Smooth muscle cell (in vitro differentiated cells): Measurements from ENCODE around the gene GNGT1. TPM values are rescaled to one million over a fixed set of nuclear protein-coding genes. Genes with fewer than 3 reads are reported as not detected.

Experiments
- DNase-seq: peaks from one replicate; lab custom pipeline; 2025; ENCODE audit not compliant: unreplicated experiment; lab: John Stamatoyannopoulos, UW
- H2AFZ ChIP-seq: fragments of 200-600 bp; sonication (generic); 2 replicates; pipeline ENCODE4 v1.6.0; 2016; ENCODE audit warnings: antibody characterized with exemption, low read depth, mild to moderate bottlenecking
- H3F3A ChIP-seq: fragments of 200-600 bp; sonication (generic); 2 replicates; pipeline ENCODE4 v1.6.0; 2017; ENCODE audit warnings: antibody characterized with exemption, low read depth
- H3K27ac ChIP-seq: fragments of 200-600 bp; sonication (generic); 2 replicates; pipeline ENCODE4 v1.5.1; 2016; ENCODE audit warnings: low read depth, mild to moderate bottlenecking
- H3K27me3 ChIP-seq: fragments of 200-600 bp; sonication (generic); 2 replicates; pipeline ENCODE4 v1.6.1; 2016; ENCODE audit warnings: low read depth, mild to moderate bottlenecking
- H3K36me3 ChIP-seq: fragments of 200-600 bp; sonication (generic); 2 replicates; pipeline ENCODE4 v1.5.1; 2016; ENCODE audit warnings: low read depth
- H3K4me1 ChIP-seq: fragments of 200-600 bp; sonication (generic); 2 replicates; pipeline ENCODE4 v1.5.1; 2016; ENCODE audit warnings: low read depth
- H3K4me2 ChIP-seq: fragments of 200-600 bp; sonication (generic); 2 replicates; pipeline ENCODE4 v1.6.0; 2016; ENCODE audit warnings: mild to moderate bottlenecking
- H3K4me3 ChIP-seq: fragments of 200-600 bp; sonication (generic); 2 replicates; pipeline ENCODE4 v1.5.1; 2016; ENCODE audit warnings: mild to moderate bottlenecking
- H3K79me2 ChIP-seq: fragments of 200-600 bp; sonication (generic); 2 replicates; pipeline ENCODE4 v1.6.0; 2016; ENCODE audit warnings: low read depth, mild to moderate bottlenecking
- H3K9ac ChIP-seq: fragments of 200-600 bp; sonication (generic); 2 replicates; pipeline ENCODE4 v1.6.0; 2016; ENCODE audit warnings: low read depth
- H3K9me3 ChIP-seq: fragments of 200-600 bp; sonication (generic); replicated peaks from 2 replicates; pipeline ENCODE4 v1.5.1; 2016; ENCODE audit warnings: low read depth
- H4K20me1 ChIP-seq: fragments of 200-600 bp; sonication (generic); 2 replicates; pipeline ENCODE4 v1.6.0; 2016; ENCODE audit warnings: low read depth
- WGBS: methylation state at CpG from one replicate; pipeline ENCODE4 v1.1.7; 2016; ENCODE audit warnings: low lambda C conversion rate; 5-methylcytosine and 5-hydroxymethylcytosine counted together
- polyA plus RNA-seq: library from polyadenylated mRNA; unstranded; fragments of >200 nt; fragmentation: Nextera tagmentation; extraction: Ambion mirVana; gene quantifications from 2 replicates; pipeline ENCODE4 v1.2.1, GENCODE V29; 2016
- total RNA-seq: library from RNA; depleted of rRNA; stranded (reverse); fragments of >200 nt; gene quantifications from 2 replicates; pipeline ENCODE4 v1.2.3, GENCODE V29; 2014
- TF ChIP-seq, protein P1 (sequence below): fragments of 200-600 bp; sonication (generic); IDR thresholded peaks from 2 replicates; pipeline ENCODE4 v1.5.1; 2017; ENCODE audit warnings: borderline replicate concordance, mild to moderate bottlenecking, antibody characterized with exemption; ENCODE audit not compliant: insufficient read depth, poor library complexity, severe bottlenecking

Gene GNGT1
- total and polyA plus RNA-seq, 2 experiments from 2014 or later = not detected

DNA sequence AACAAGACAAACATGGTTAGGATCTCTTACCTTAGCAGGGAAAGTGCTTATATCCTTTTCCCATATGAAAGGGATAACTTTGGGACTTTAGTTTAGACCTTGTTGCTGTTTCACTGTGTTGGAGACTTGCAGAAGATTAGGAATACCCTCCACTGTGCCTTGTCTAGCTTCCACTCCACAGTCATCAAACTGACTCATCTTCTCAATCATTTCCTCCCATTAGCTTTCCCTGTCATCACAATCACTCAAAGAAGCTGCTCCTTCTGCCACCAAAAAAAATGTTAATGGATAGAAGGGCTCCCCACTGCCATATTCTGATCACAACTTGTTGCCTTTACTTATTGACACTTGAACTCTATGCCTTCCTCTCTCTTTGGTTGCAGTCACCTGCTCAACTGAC is 31.9 kb downstream of the GNGT1 start:
- H3K36me3 ChIP-seq = no peaks in the 10 kb centered on the region
- H3F3A ChIP-seq = peaks cover 4% of the 10 kb centered on the region
- H3K4me3 ChIP-seq = no peak overlapping the region
- no peaks in the 10 kb centered on the region for H3K79me2 ChIP-seq
- H4K20me1 ChIP-seq = no peaks in the 10 kb centered on the region
- no peak overlapping the region for H3K4me2 ChIP-seq
- H3K4me1 ChIP-seq = no peaks in the 10 kb centered on the region
- H3K27me3 ChIP-seq = peaks cover 8% of the 10 kb centered on the region
- H3K9me3 ChIP-seq = no peaks in the 10 kb centered on the region
- TF ChIP-seq, protein P1, sequence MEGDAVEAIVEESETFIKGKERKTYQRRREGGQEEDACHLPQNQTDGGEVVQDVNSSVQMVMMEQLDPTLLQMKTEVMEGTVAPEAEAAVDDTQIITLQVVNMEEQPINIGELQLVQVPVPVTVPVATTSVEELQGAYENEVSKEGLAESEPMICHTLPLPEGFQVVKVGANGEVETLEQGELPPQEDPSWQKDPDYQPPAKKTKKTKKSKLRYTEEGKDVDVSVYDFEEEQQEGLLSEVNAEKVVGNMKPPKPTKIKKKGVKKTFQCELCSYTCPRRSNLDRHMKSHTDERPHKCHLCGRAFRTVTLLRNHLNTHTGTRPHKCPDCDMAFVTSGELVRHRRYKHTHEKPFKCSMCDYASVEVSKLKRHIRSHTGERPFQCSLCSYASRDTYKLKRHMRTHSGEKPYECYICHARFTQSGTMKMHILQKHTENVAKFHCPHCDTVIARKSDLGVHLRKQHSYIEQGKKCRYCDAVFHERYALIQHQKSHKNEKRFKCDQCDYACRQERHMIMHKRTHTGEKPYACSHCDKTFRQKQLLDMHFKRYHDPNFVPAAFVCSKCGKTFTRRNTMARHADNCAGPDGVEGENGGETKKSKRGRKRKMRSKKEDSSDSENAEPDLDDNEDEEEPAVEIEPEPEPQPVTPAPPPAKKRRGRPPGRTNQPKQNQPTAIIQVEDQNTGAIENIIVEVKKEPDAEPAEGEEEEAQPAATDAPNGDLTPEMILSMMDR = no peak
- no peak for DNase-seq
- H3K27ac ChIP-seq = no peak overlapping the region
- no peak overlapping the region for H3K9ac ChIP-seq
- H2AFZ ChIP-seq = no peak overlapping the region

DNA sequence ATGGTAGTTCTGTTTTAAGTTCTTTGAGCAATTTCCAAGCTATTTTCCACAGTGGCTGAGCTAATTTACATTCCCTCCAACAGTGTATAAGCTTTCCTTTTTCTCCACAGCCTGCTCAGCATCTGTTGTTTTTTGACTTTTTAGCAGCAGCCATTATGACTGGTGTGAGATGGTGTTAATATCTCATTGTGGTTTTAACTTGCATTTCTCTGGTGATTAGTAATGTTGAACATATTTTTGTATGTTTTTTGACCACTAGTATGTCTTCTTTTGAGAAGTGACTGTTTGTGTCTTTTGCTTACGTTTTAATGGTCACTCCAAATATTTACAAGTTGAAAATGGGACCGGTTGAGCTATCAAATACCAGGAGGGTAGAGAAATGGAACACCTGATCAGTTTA is 35.6 kb downstream of the GNGT1 start:
- peaks cover 11% of the 10 kb centered on the region for H3F3A ChIP-seq
- H3K9me3 ChIP-seq = no peaks in the 10 kb centered on the region
- H3K27ac ChIP-seq = peak overlapping the region; percentile 30
- TF ChIP-seq, protein P1 = no peak
- DNase-seq = no peak
- 24% methylated on average over 2 of the region's 2 CpGs for WGBS
- no peak overlapping the region for H3K4me2 ChIP-seq
- no peak overlapping the region for H3K9ac ChIP-seq
- no peaks in the 10 kb centered on the region for H3K36me3 ChIP-seq
- H3K4me3 ChIP-seq = no peak overlapping the region
- no peak overlapping the region for H2AFZ ChIP-seq
- no peaks in the 10 kb centered on the region for H4K20me1 ChIP-seq
- no peaks in the 10 kb centered on the region for H3K79me2 ChIP-seq
- no peaks in the 10 kb centered on the region for H3K27me3 ChIP-seq
- H3K4me1 ChIP-seq = peaks cover 8% of the 10 kb centered on the region

DNA sequence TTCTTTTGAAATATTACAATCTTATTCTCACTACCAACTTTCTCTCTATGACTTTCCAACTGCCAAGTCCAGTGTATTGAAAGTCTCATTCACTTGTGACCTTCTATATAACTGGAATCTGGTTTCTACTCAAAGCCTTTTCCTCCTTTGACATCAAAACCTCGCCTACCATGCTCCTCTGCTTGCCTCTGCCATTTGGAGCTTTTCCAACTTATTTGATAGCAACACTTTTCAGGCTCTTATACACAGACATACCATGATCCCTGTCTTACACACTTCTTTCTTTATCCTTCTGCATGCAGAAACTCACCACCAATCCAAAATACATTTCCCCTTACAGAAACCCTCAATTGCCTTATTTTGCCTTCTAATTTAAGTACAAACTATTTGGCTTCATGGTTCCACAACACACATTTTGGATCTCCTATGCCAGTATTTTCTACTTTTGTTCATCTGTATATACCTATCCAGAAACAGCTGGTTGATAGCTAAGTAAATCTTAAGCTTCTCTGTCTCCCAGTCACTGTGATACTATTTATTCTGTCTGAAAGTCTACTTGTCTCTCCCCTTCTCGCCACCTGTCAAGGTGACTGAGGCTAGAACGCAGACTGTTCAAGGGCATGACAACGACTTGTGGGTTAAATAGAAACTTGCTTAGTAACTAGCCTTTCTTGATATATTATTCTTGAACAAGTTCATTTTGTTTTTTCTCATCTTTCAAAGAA is 37.6 kb downstream of the GNGT1 start:
- Histone ChIP-seq H3K4me2 (peak overlapping the region; percentile 17), H3K27me3 (no peaks in the 10 kb centered on the region), H3K9ac (no peak overlapping the region), H3K27ac (peak overlapping the region; percentile 10), H3K36me3 (no peaks in the 10 kb centered on the region), H3K4me1 (peaks cover 8% of the 10 kb centered on the region), H2AFZ (no peak overlapping the region), H3K4me3 (no peak overlapping the region), H4K20me1 (no peaks in the 10 kb centered on the region), H3K9me3 (no peaks in the 10 kb centered on the region), H3F3A (peaks cover 15% of the 10 kb centered on the region), H3K79me2 (no peaks in the 10 kb centered on the region)
- DNase-seq = no peak
- 80% methylated on average over 4 of the region's 4 CpGs for WGBS
- TF ChIP-seq, protein P1 = no peak

- Histone ChIP-seq H3K27ac (peak overlapping the region; percentile 10), H3K79me2 (no peaks in the 10 kb centered on the region), H3K4me1 (peaks cover 11% of the 10 kb centered on the region), H3K4me2 (peak overlapping the region; percentile 24), H3K27me3 (no peaks in the 10 kb centered on the region), H4K20me1 (no peaks in the 10 kb centered on the region), H3K36me3 (no peaks in the 10 kb centered on the region), H3K9me3 (no peaks in the 10 kb centered on the region), H3K9ac (no peak overlapping the region), H2AFZ (no peak overlapping the region), H3K4me3 (no peak overlapping the region), H3F3A (peaks cover 15% of the 10 kb centered on the region)
- 7% methylated on average over 1 of the region's 1 CpG for WGBS
- TF ChIP-seq, protein P1 = no peak
- no peak for DNase-seq
These were observed 38.3 kb downstream of the GNGT1 start for GRCh38 chr7:93944673-93945072.
